MM.1S (cell line): ENCODE data around the gene SFSWAP.

Experiments used
- DNase-seq: peaks from one replicate; pipeline ENCODE4 v3.0.0-alpha.2; 2015
- H2AFZ ChIP-seq: fragments of 300-600 bp; sonication (generic); 2 replicates; pipeline ENCODE4 v1.6.0; 2016; ENCODE audit warnings: antibody characterized with exemption, low read length
- H3F3A ChIP-seq: fragments of 300-600 bp; sonication (generic); 2 replicates; pipeline ENCODE4 v1.6.1; 2016; ENCODE audit warnings: mild to moderate bottlenecking, antibody characterized with exemption, low read length, moderate library complexity, mixed read lengths; ENCODE audit not compliant: insufficient read depth
- H3K27ac ChIP-seq: fragments of 300-600 bp; sonication (generic); 2 replicates; pipeline ENCODE4 v1.5.1; 2016; ENCODE audit warnings: mild to moderate bottlenecking, low read length
- H3K27me3 ChIP-seq: fragments of 300-600 bp; sonication (generic); replicated peaks from 2 replicates; pipeline ENCODE4 v1.6.0; 2016; ENCODE audit warnings: low read length; ENCODE audit not compliant: insufficient read depth
- H3K36me3 ChIP-seq: fragments of 300-600 bp; sonication (generic); replicated peaks from 2 replicates; pipeline ENCODE4 v1.6.1; 2016; ENCODE audit warnings: mild to moderate bottlenecking, low read length, mixed read lengths; ENCODE audit not compliant: insufficient read depth
- H3K4me1 ChIP-seq: fragments of 300-600 bp; sonication (generic); 2 replicates; pipeline ENCODE4 v1.6.1; 2016; ENCODE audit warnings: low read length, mixed read lengths
- H3K4me2 ChIP-seq: fragments of 300-600 bp; sonication (generic); 2 replicates; pipeline ENCODE4 v1.6.0; 2016; ENCODE audit warnings: low read depth, low read length
- H3K4me3 ChIP-seq: fragments of 300-600 bp; sonication (generic); 2 replicates; pipeline ENCODE4 v1.5.1; 2016; ENCODE audit warnings: low read length, mixed read lengths
- H3K79me2 ChIP-seq: fragments of 300-600 bp; sonication (generic); 2 replicates; pipeline ENCODE4 v1.6.1; 2016; ENCODE audit warnings: mixed run types, low read length, mixed read lengths
- H3K9ac ChIP-seq: fragments of 300-600 bp; sonication (generic); 2 replicates; pipeline ENCODE4 v1.6.1; 2016; ENCODE audit warnings: low read length, mixed read lengths
- H3K9me2 ChIP-seq: fragments of 300-600 bp; sonication (generic); replicated peaks from 2 replicates; pipeline ENCODE4 v1.6.1; 2016; ENCODE audit warnings: mild to moderate bottlenecking, low read length, mixed read lengths; ENCODE audit not compliant: insufficient read depth
- H3K9me3 ChIP-seq: fragments of 300-600 bp; sonication (generic); replicated peaks from 2 replicates; pipeline ENCODE4 v1.6.1; 2016; ENCODE audit warnings: mild to moderate bottlenecking, low read length, mixed read lengths; ENCODE audit not compliant: insufficient read depth
- H4K20me1 ChIP-seq: fragments of 300-600 bp; sonication (generic); 2 replicates; pipeline ENCODE4 v1.6.1; 2016; ENCODE audit warnings: mild to moderate bottlenecking, low read length, moderate library complexity, mixed read lengths; ENCODE audit not compliant: insufficient read depth
- EZH2 ChIP-seq: fragments of 300-600 bp; sonication (generic); optimal IDR thresholded peaks from 2 replicates; pipeline ENCODE3; 2017; ENCODE audit warnings: low read depth, mild to moderate bottlenecking, antibody characterized with exemption, low read length, mixed read lengths
- EZH2phosphoT487 ChIP-seq: fragments of 300-600 bp; sonication (generic); IDR thresholded peaks from 2 replicates; pipeline ENCODE4 v1.6.1; 2018; ENCODE audit warnings: antibody characterized with exemption, low read length
- TF ChIP-seq, protein P1 (sequence below): fragments of 300-600 bp; sonication (generic); IDR thresholded peaks from 2 replicates; pipeline ENCODE4 v1.5.1; 2016; ENCODE audit warnings: antibody characterized with exemption, low read length, mixed read lengths

Gene SFSWAP

GRCh38 chr12:131818821-131819585 lies 108.1 kb downstream of the SFSWAP start:
- TF ChIP-seq EZH2phosphoT487 (no peak), EZH2 (no peak)
- TF ChIP-seq, protein P1, sequence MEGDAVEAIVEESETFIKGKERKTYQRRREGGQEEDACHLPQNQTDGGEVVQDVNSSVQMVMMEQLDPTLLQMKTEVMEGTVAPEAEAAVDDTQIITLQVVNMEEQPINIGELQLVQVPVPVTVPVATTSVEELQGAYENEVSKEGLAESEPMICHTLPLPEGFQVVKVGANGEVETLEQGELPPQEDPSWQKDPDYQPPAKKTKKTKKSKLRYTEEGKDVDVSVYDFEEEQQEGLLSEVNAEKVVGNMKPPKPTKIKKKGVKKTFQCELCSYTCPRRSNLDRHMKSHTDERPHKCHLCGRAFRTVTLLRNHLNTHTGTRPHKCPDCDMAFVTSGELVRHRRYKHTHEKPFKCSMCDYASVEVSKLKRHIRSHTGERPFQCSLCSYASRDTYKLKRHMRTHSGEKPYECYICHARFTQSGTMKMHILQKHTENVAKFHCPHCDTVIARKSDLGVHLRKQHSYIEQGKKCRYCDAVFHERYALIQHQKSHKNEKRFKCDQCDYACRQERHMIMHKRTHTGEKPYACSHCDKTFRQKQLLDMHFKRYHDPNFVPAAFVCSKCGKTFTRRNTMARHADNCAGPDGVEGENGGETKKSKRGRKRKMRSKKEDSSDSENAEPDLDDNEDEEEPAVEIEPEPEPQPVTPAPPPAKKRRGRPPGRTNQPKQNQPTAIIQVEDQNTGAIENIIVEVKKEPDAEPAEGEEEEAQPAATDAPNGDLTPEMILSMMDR: no peak
- H3K4me2 ChIP-seq: no peak overlapping the region
- no peaks in the 10 kb centered on the region for H3K36me3 ChIP-seq
- H3K9ac ChIP-seq: no peak overlapping the region
- H3K9me2 ChIP-seq: no peaks in the 10 kb centered on the region
- no peaks in the 10 kb centered on the region for H3K27me3 ChIP-seq
- H2AFZ ChIP-seq: no peak overlapping the region
- no peaks in the 10 kb centered on the region for H3K9me3 ChIP-seq
- no peak overlapping the region for H3K4me3 ChIP-seq
- no peaks in the 10 kb centered on the region for H3K4me1 ChIP-seq
- H4K20me1 ChIP-seq: no peaks in the 10 kb centered on the region
- H3K27ac ChIP-seq: no peak overlapping the region
- H3F3A ChIP-seq: no peaks in the 10 kb centered on the region
- DNase-seq: no peak
- no peaks in the 10 kb centered on the region for H3K79me2 ChIP-seq

DNA sequence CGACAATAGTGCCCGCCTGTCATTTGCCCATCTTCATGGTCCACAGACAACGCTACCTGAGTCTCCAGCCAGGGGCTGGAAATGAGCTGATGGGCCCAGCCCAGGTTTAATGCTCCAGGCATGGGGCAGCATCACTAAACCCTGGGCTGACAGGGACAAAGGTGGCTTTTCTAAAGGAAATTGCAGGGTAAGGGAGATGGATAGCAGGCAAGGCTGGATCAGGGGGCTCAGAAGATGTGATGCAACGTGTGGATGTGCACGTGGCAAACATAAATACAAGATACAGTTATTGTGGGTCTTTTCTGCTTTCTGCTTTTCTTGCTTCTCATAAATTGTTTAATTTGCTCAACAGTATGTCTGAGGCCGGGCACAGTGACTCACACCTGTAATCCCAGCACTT lies 113.6 kb downstream of the SFSWAP start:
- TF ChIP-seq EZH2phosphoT487 (no peak), EZH2 (no peak)
- TF ChIP-seq, protein P1: no peak
- no peaks in the 10 kb centered on the region for H3F3A ChIP-seq
- H3K4me2 ChIP-seq: no peak overlapping the region
- H3K4me3 ChIP-seq: no peak overlapping the region
- no peak overlapping the region for H3K27ac ChIP-seq
- no peaks in the 10 kb centered on the region for H3K9me2 ChIP-seq
- no peaks in the 10 kb centered on the region for H3K36me3 ChIP-seq
- no peaks in the 10 kb centered on the region for H3K9me3 ChIP-seq
- H3K4me1 ChIP-seq: no peaks in the 10 kb centered on the region
- no peak for DNase-seq
- no peaks in the 10 kb centered on the region for H4K20me1 ChIP-seq
- H3K79me2 ChIP-seq: no peaks in the 10 kb centered on the region
- H3K9ac ChIP-seq: no peak overlapping the region
- peaks cover 4% of the 10 kb centered on the region; the same call in 1 of the 2 replicates for H3K27me3 ChIP-seq
- no peak overlapping the region for H2AFZ ChIP-seq

GRCh38 chr12:131825146-131825892 lies 114.4 kb downstream of the SFSWAP start:
- Histone ChIP-seq H3K4me3 (no peak overlapping the region), H3K27me3 (peaks cover 10% of the 10 kb centered on the region; the same call in 1 of the 2 replicates), H3K9ac (no peak overlapping the region), H3K9me3 (no peaks in the 10 kb centered on the region), H3K4me2 (no peak overlapping the region), H3K79me2 (no peaks in the 10 kb centered on the region), H3K4me1 (no peaks in the 10 kb centered on the region), H4K20me1 (no peaks in the 10 kb centered on the region), H2AFZ (no peak overlapping the region), H3K36me3 (no peaks in the 10 kb centered on the region), H3F3A (no peaks in the 10 kb centered on the region), H3K27ac (no peak overlapping the region), H3K9me2 (no peaks in the 10 kb centered on the region)
- no peak for DNase-seq
- TF ChIP-seq EZH2 (no peak), EZH2phosphoT487 (no peak)
- TF ChIP-seq, protein P1: no peak
